HAP-1 (cell line): ENCODE data around the gene EEFSEC.

Experiments used
- DNase-seq, 2 experiments: peaks; one replicate each; pipeline ENCODE4 v3.0.0-alpha.2; 2016 to 2020; ENCODE audit warnings: low spot score in 2 of 2
- H3K27me3 ChIP-seq: fragments of 250-450 bp; sonication (Bioruptor Pico); 2 replicates; pipeline ENCODE4 v1.5.1; 2020; ENCODE audit warnings: low read depth, mild to moderate bottlenecking, moderate library complexity
- H3K36me3 ChIP-seq: fragments of 250-450 bp; sonication (Bioruptor Pico); replicated peaks from 2 replicates; pipeline ENCODE4 v1.5.1; 2020; ENCODE audit warnings: mild to moderate bottlenecking
- H3K4me1 ChIP-seq: fragments of 250-450 bp; sonication (Bioruptor Pico); 2 replicates; pipeline ENCODE4 v1.5.1; 2020; ENCODE audit warnings: mild to moderate bottlenecking
- H3K4me3 ChIP-seq: fragments of 250-450 bp; sonication (Bioruptor Pico); 2 replicates; pipeline ENCODE4 v1.5.1; 2020; ENCODE audit warnings: mild to moderate bottlenecking, moderate library complexity
- H3K9me3 ChIP-seq: fragments of 250-450 bp; sonication (Bioruptor Pico); 2 replicates; pipeline ENCODE4 v1.5.1; 2020; ENCODE audit warnings: mild to moderate bottlenecking, moderate library complexity
- in situ Hi-C: fragments of 300-500 bp; cut with MboI; formaldehyde crosslinking; loops from 3 replicates; pipeline ENCODE4 v1.14.3; 2020; ENCODE audit warnings: low sequenced_read_pairs, inconsistent platforms, mixed read lengths

EEFSEC gene

GRCh38 chr3:128307029-128307633 lies 153.8 kb downstream of the EEFSEC start:
- Histone ChIP-seq H3K27me3 (no peaks in the 10 kb centered on the region), H3K36me3 (no peaks in the 10 kb centered on the region), H3K4me3 (no peak overlapping the region), H3K4me1 (peaks cover 7% of the 10 kb centered on the region), H3K9me3 (no peaks in the 10 kb centered on the region)
- no peak for DNase-seq
- in situ Hi-C loops: no loop called here

DNA sequence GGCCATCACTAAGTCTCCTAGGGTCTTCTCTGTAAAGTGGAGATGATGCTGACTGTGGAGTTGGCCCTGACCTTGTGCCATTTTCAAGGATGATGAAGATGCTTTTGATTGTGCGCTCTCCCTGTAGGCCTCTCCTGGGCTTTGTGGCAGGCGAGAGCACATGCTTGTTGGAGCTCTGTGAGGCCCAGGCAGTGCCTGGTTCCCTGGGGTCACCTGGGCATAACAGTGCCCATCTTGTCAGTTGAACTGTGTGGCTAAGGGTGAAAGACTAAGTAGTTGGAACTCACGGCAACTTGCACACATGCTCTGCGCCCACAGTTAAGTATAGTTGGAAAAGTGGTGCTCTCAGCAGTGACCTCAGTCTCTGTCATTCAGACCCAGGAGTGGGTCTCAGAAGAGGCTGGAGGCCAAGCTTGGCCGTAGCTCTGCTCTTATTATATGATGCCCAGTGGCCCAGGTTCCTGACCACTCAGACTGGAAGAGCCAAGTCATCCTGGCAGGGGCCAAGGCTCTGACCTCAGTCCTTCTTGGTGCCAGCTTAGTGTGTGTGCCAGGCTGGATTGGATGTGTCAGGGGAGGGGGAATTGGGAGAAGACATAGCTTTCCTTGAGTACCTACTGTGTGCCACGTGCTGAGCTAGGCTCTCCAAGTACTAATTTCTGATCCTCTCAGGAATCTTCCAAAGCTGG lies 154.6 kb downstream of the EEFSEC start:
- in situ Hi-C loops: no loop called here
- H3K9me3 ChIP-seq: no peaks in the 10 kb centered on the region
- DNase-seq: no peak
- no peak overlapping the region for H3K4me3 ChIP-seq
- H3K36me3 ChIP-seq: no peaks in the 10 kb centered on the region
- H3K27me3 ChIP-seq: no peaks in the 10 kb centered on the region
- peaks cover 7% of the 10 kb centered on the region for H3K4me1 ChIP-seq

DNA sequence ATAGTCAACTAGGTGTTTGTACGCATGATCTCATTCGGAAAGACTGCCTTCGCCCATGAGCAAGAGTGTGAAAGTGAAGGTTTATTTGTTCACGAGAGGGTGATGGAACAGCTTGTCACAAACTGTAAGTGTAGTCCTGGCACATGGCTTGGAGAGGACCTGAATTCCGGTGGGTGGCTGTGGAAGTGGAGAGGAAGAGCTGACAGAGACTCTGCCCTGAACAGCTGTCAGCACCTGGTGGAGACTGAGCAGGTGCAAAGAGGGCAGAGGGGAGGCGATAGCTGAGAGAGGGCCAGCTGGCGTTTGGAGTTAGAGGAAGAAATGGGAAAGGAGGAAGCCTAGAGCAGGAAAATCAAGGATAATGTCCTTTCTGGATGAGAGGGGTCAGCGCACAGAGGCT lies 155.7 kb downstream of the EEFSEC start:
- Histone ChIP-seq H3K36me3 (no peaks in the 10 kb centered on the region), H3K4me1 (no peaks in the 10 kb centered on the region), H3K9me3 (no peaks in the 10 kb centered on the region), H3K4me3 (no peak overlapping the region), H3K27me3 (no peaks in the 10 kb centered on the region)
- DNase-seq: no peak
- in situ Hi-C loops: no loop called here

DNA sequence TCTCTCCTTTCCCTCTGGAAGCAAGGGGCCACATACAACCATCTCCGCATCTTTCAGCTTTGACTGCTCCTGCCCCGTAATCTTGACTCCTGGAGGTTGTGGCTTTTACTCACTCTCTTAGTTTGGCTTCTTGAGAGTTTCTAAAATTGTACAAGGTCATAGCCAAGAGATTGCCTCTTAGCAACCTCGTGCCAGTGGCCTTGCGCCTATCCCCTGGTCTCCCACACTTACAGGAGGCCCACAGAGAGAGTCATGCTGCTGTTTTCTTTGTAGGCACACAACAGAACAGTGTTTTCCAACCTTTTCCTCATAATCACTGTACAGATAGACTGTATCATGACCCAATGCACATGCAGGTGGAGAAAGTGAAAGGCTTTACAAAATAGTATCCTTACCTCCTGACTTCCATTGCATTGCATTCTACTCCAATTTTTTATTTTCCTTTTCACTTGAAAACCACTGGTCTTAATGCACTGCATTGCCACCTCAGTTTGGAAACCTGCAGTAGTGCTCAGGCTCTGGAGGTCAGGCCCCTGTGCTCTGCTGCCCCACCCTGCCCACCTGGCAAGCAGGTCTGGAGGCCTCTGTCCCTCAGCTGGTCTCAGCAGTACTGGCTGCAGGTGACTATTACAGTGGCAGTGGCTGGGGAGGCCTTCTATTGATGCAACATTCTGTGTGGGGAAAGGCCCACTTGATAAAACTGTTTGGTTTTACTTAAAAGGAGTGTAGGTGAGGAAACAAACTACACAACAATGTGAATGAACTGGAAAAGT lies 157.2 kb downstream of the EEFSEC start:
- Histone ChIP-seq H3K36me3 (no peaks in the 10 kb centered on the region), H3K4me1 (no peaks in the 10 kb centered on the region), H3K27me3 (no peaks in the 10 kb centered on the region), H3K9me3 (no peaks in the 10 kb centered on the region), H3K4me3 (no peak overlapping the region)
- in situ Hi-C loops: no loop called here
- DNase-seq: no peak

GRCh38 chr3:128311441-128311844 lies 158.2 kb downstream of the EEFSEC start:
- DNase-seq: no peak
- no peaks in the 10 kb centered on the region for H3K9me3 ChIP-seq
- H3K27me3 ChIP-seq: no peaks in the 10 kb centered on the region
- H3K36me3 ChIP-seq: no peaks in the 10 kb centered on the region
- H3K4me3 ChIP-seq: no peak overlapping the region
- no peaks in the 10 kb centered on the region for H3K4me1 ChIP-seq
- in situ Hi-C loops: no loop called here

- in situ Hi-C loops: no loop called here
- H3K9me3 ChIP-seq: no peaks in the 10 kb centered on the region
- no peaks in the 10 kb centered on the region for H3K4me1 ChIP-seq
- H3K4me3 ChIP-seq: no peak overlapping the region
- no peaks in the 10 kb centered on the region for H3K27me3 ChIP-seq
- no peaks in the 10 kb centered on the region for H3K36me3 ChIP-seq
- no peak for DNase-seq
These were observed 159.0 kb downstream of the EEFSEC start for GRCh38 chr3:128312271-128312670.

GRCh38 chr3:128313071-128313725 lies 159.9 kb downstream of the EEFSEC start:
- Histone ChIP-seq H3K9me3 (no peaks in the 10 kb centered on the region), H3K27me3 (no peaks in the 10 kb centered on the region), H3K4me1 (no peaks in the 10 kb centered on the region), H3K36me3 (no peaks in the 10 kb centered on the region), H3K4me3 (no peak overlapping the region)
- in situ Hi-C loops: no loop called here
- no peak for DNase-seq

- in situ Hi-C loops: no loop called here
- Histone ChIP-seq H3K36me3 (no peaks in the 10 kb centered on the region), H3K9me3 (no peaks in the 10 kb centered on the region), H3K4me1 (no peaks in the 10 kb centered on the region), H3K27me3 (no peaks in the 10 kb centered on the region), H3K4me3 (no peak overlapping the region)
- DNase-seq: no peak
These were observed 160.7 kb downstream of the EEFSEC start for GRCh38 chr3:128313935-128314334.

GRCh38 chr3:128315313-128315712 lies 162.0 kb downstream of the EEFSEC start:
- no peak for DNase-seq
- H3K4me1 ChIP-seq: no peaks in the 10 kb centered on the region
- H3K9me3 ChIP-seq: no peaks in the 10 kb centered on the region
- H3K4me3 ChIP-seq: no peak overlapping the region
- in situ Hi-C loops: no loop called here
- no peaks in the 10 kb centered on the region for H3K36me3 ChIP-seq
- no peaks in the 10 kb centered on the region for H3K27me3 ChIP-seq

- no peak overlapping the region for H3K4me3 ChIP-seq
These were observed 163.2 kb downstream of the EEFSEC start for GRCh38 chr3:128316481-128316891.

GRCh38 chr3:128317101-128317697 lies 163.9 kb downstream of the EEFSEC start:
- no peaks in the 10 kb centered on the region for H3K36me3 ChIP-seq
- H3K4me1 ChIP-seq: no peaks in the 10 kb centered on the region
- no peak for DNase-seq
- no peaks in the 10 kb centered on the region for H3K27me3 ChIP-seq
- in situ Hi-C loops: no loop called here
- H3K9me3 ChIP-seq: no peaks in the 10 kb centered on the region
- H3K4me3 ChIP-seq: no peak overlapping the region

More at GRCh38 chr3:128316481-128316891, 163.2 kb downstream of the EEFSEC start:
- Histone ChIP-seq H3K4me1 (no peaks in the 10 kb centered on the region), H3K36me3 (no peaks in the 10 kb centered on the region), H3K9me3 (no peaks in the 10 kb centered on the region), H3K27me3 (no peaks in the 10 kb centered on the region)
- in situ Hi-C loops: no loop called here
- DNase-seq: no peak

GRCh38 chr3:128317698-128318231 lies 164.5 kb downstream of the EEFSEC start:
- in situ Hi-C loops: no loop called here
- Histone ChIP-seq H3K27me3 (no peaks in the 10 kb centered on the region), H3K4me1 (no peaks in the 10 kb centered on the region), H3K4me3 (no peak overlapping the region), H3K36me3 (no peaks in the 10 kb centered on the region), H3K9me3 (no peaks in the 10 kb centered on the region)
- no peak for DNase-seq

GRCh38 chr3:128318275-128318941 lies 165.1 kb downstream of the EEFSEC start:
- Histone ChIP-seq H3K36me3 (no peaks in the 10 kb centered on the region), H3K9me3 (no peaks in the 10 kb centered on the region), H3K27me3 (no peaks in the 10 kb centered on the region), H3K4me3 (no peak overlapping the region), H3K4me1 (no peaks in the 10 kb centered on the region)
- no peak for DNase-seq
- in situ Hi-C loops: no loop called here
